ENCODE measurements around the gene ZNF468.
"Not testable (repeated sequence)": the region's sequence is repeated elsewhere in the genome, so short reads cannot be mapped to it uniquely, and the experiment has no call there.

DNA sequence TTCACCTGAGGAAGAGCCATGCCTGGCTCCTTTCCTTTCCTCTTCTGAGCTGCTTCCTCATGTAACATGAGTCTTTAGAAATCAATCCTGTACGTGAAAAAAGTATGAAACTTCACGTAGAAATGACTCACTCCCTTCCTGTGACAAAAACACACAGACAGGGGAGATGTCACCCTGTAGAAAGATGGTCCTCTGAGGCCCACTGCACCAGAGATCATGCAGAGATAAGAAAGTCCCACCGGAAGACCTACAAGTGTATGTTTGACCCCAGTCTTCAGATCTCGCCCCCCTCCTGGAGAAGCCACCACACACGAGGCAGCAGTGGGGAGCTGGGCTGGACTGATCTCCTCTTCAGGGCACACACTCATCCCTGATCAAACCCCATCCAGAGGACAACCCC is 23.9 kb downstream of the ZNF468 start:
- not testable (repeated sequence) for TF ChIP-seq EZH2 (IDR thresholded peaks at IDR 0.05; ENCODE audit: low read length)
- TF ChIP-seq, protein P1, sequence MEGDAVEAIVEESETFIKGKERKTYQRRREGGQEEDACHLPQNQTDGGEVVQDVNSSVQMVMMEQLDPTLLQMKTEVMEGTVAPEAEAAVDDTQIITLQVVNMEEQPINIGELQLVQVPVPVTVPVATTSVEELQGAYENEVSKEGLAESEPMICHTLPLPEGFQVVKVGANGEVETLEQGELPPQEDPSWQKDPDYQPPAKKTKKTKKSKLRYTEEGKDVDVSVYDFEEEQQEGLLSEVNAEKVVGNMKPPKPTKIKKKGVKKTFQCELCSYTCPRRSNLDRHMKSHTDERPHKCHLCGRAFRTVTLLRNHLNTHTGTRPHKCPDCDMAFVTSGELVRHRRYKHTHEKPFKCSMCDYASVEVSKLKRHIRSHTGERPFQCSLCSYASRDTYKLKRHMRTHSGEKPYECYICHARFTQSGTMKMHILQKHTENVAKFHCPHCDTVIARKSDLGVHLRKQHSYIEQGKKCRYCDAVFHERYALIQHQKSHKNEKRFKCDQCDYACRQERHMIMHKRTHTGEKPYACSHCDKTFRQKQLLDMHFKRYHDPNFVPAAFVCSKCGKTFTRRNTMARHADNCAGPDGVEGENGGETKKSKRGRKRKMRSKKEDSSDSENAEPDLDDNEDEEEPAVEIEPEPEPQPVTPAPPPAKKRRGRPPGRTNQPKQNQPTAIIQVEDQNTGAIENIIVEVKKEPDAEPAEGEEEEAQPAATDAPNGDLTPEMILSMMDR (optimal IDR thresholded peaks at IDR 0.05 in 1 of 3, IDR thresholded peaks at IDR 0.05 in 1 of 3, conservative IDR thresholded peaks at IDR 0.05 in 1 of 3; ENCODE audit: extremely low read depth in 1 of 3, insufficient read depth in 2 of 3, low read length in 3 of 3): not testable (repeated sequence)

Data from keratinocyte (primary cell).